K562 (cell line): ENCODE results near the gene NDUFAF8. TPM values are rescaled to one million over a fixed set of nuclear protein-coding genes. Genes with fewer than 3 reads are reported as not detected.

Experiments used
- CREB5 ChIP-seq: fragments of 250-450 bp; sonication (Bioruptor Pico); IDR thresholded peaks from 2 replicates; pipeline ENCODE4 v1.5.0; 2020; ENCODE audit warnings: mild to moderate bottlenecking
- ESRRA ChIP-seq: fragments of 450-650 bp; IDR thresholded peaks from 2 replicates; pipeline ENCODE4 v1.6.1; 2014; ENCODE audit warnings: low read depth, mild to moderate bottlenecking, moderate library complexity, borderline replicate concordance
- FIP1L1 ChIP-seq: fragments of 200-400 bp; formaldehyde crosslinking; IDR thresholded peaks from 2 replicates; pipeline ENCODE4 v1.6.1; 2018; ENCODE audit warnings: mild to moderate bottlenecking, low read depth, low read length; ENCODE audit not compliant: poor library complexity, severe bottlenecking
- HMGN3 ChIP-seq: IDR thresholded peaks from 2 replicates; pipeline ENCODE4 v1.6.1; 2011; ENCODE audit warnings: borderline replicate concordance, low read depth, mild to moderate bottlenecking, mixed read lengths, low read length; ENCODE audit not compliant: insufficient read length; ENCODE audit errors: extremely low read depth
- MAZ ChIP-seq, 2 experiments: fragments of 450-650 bp in 1 of 2; sonication (generic) in 1 of 2; formaldehyde crosslinking; IDR thresholded peaks in 1 of 2; conservative IDR thresholded peaks in 1 of 2; 2 replicates each; pipeline versions ENCODE4 v1.4.0 to v1.5.0; 2020; ENCODE audit warnings: mild to moderate bottlenecking in 1 of 2, missing genetic modification reagents in 1 of 2
- NCOA4 ChIP-seq: fragments of 450-650 bp; IDR thresholded peaks from 2 replicates; pipeline ENCODE4 v1.6.1; 2018; ENCODE audit warnings: mild to moderate bottlenecking; ENCODE audit not compliant: partially characterized antibody
- PHB2 ChIP-seq: fragments of 450-650 bp; IDR thresholded peaks from 2 replicates; pipeline ENCODE4 v1.6.1; 2017; ENCODE audit warnings: low read depth
- POLR2AphosphoS2 ChIP-seq: IDR thresholded peaks from 2 replicates; pipeline ENCODE4 v1.6.1; 2012; ENCODE audit warnings: low read length, improper control_type of control experiment
- PRPF4 ChIP-seq: fragments of 200-400 bp; formaldehyde crosslinking; IDR thresholded peaks from one replicate; pipeline ENCODE4 v1.6.1; 2017; ENCODE audit warnings: low read length, low read depth, mild to moderate bottlenecking; ENCODE audit not compliant: insufficient read depth, poor library complexity, severe bottlenecking
- SNRNP70 ChIP-seq: fragments of 200-400 bp; formaldehyde crosslinking; optimal IDR thresholded peaks from 2 replicates; pipeline ENCODE3; 2017; ENCODE audit warnings: low read depth, low read length
- ZFP91 ChIP-seq: sonication (generic); formaldehyde crosslinking; IDR thresholded peaks from 2 replicates; pipeline ENCODE4 v1.8.0; 2022; ENCODE audit warnings: mild to moderate bottlenecking, missing genetic modification reagents
- polyA plus RNA-seq, 8 experiments: library from polyadenylated mRNA; depleted of rRNA in 4 of 8; stranded (reverse) in 5 of 8; unstranded in 3 of 8; fragments of >200 nt; fragmentation: Nextera tagmentation in 2 of 8; fragmentation: Illumina TruSeq in 1 of 8; extraction: Ambion mirVana in 2 of 8; extraction: Trizol in 1 of 8; gene quantifications; 2 replicates each; pipeline versions ENCODE4 v1.2.1 to v1.2.3, GENCODE V29; 2011 to 2014; ENCODE audit warnings: inconsistent platforms in 1 of 8, missing spikeins in 1 of 8
- total RNA-seq, 7 experiments: library from RNA; depleted of rRNA in 6 of 7; stranded (reverse); fragments of >200 nt in 6 of 7; fragmentation: Illumina TruSeq in 2 of 7; extraction: Trizol in 2 of 7; gene quantifications; 2 replicates each; pipeline versions ENCODE4 v1.2.1 to v1.2.3, GENCODE V29; 2011 to 2021; ENCODE audit warnings: low replicate concordance in 1 of 7
- TF ChIP-seq, protein P1 (sequence below): fragments of 250-450 bp; sonication (Bioruptor Pico); IDR thresholded peaks from 2 replicates; pipeline ENCODE4 v1.5.1; 2021; ENCODE audit warnings: mild to moderate bottlenecking

NDUFAF8 gene
- total and polyA plus RNA-seq, 9 of the 15 experiments (the other 6 are each of a cell fraction or from before 2014, with no cell fraction given): 13.5 to 144 (median 90.0) TPM

- no peak for TF ChIP-seq PRPF4
- no peak for TF ChIP-seq PHB2
- TF ChIP-seq CREB5: no peak
- TF ChIP-seq MAZ (CRISPR knock-in tag; conservative IDR thresholded peaks at IDR 0.05 in 1 of 2, IDR thresholded peaks at IDR 0.05 in 1 of 2): no peak
- TF ChIP-seq NCOA4: no peak
- no peak for TF ChIP-seq POLR2AphosphoS2
- no peak for TF ChIP-seq ZFP91 (CRISPR knock-in tag)
- TF ChIP-seq SNRNP70: no peak
- TF ChIP-seq FIP1L1: peak; percentile 10
- TF ChIP-seq, protein P1, sequence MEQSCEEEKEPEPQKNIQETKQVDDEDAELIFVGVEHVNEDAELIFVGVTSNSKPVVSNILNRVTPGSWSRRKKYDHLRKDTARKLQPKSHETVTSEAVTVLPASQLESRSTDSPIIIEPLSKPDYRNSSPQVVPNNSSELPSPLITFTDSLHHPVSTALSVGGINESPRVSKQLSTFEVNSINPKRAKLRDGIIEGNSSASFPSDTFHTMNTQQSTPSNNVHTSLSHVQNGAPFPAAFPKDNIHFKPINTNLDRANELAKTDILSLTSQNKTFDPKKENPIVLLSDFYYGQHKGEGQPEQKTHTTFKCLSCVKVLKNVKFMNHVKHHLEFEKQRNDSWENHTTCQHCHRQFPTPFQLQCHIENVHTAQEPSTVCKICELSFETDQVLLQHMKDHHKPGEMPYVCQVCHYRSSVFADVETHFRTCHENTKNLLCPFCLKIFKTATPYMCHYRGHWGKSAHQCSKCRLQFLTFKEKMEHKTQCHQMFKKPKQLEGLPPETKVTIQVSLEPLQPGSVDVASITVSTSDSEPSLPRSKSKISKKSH (CRISPR knock-in tag): no peak
- no peak for TF ChIP-seq HMGN3
- TF ChIP-seq ESRRA: no peak
- TF ChIP-seq, all 486 proteins: peak for 6
Measured at GRCh38 chr17:81245024-81245664, 6.0 kb downstream of the NDUFAF8 start (continued).
